Measurements from ENCODE around the gene POLR1E.

Gene POLR1E

DNA sequence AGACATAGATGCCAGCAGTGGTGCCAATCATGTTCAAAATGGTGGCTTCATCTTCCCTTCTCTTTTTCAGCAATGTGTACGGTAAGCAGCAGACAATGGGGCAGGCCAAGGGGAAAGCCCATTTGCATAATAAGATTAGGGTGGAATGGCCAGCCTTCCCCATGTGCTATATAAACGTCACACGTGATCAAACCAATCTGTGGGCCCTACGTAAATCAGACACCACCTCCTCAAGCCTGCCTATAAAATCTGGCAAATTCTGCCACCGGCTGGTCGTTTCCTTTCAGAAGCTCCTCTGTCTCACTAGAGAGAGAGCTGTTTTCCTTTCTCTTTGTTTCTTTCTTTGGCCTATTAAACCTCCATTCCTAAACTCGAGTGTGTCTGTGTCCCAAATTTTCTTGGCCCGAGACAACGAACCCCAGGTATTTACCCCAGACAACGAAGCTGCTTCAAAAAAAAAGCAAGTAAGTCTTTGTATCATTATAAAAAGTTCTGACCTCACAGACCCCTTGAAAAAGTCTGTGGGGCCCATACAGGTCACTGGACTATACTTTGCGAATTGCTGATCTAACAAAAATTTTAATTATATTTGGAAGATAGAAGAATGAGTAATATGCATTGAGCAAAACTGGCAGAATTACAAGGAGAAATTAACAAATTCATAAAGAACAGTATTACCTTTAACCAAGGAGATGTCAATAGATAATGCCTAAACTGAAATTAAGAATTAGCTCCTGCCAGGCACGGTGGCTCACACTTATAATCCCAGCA, 35.7 kb upstream of the POLR1E start:
- H3K27ac ChIP-seq (ENCODE audit: low read length): no peak overlapping the region
- H3K36me3 ChIP-seq (ENCODE audit: control insufficient read depth, low read depth, low read length): peaks cover 4% of the 10 kb centered on the region
- H3K27me3 ChIP-seq (ENCODE audit: control insufficient read depth, insufficient read depth, low read length): no peaks in the 10 kb centered on the region
- no peak overlapping the region for H3K4me3 ChIP-seq (ENCODE audit: low read length)
- no peaks in the 10 kb centered on the region for H3K9me3 ChIP-seq (ENCODE audit: control insufficient read depth, low read depth, low read length)
- H3K9ac ChIP-seq (ENCODE audit: low read length): no peak overlapping the region
- H3K4me1 ChIP-seq (ENCODE audit: control insufficient read depth, low read depth, low read length): no peaks in the 10 kb centered on the region

- Histone ChIP-seq H3K9ac (ENCODE audit: low read length) (no peak overlapping the region), H3K4me3 (ENCODE audit: low read length) (no peak overlapping the region), H3K27me3 (ENCODE audit: control insufficient read depth, insufficient read depth, low read length) (no peaks in the 10 kb centered on the region), H3K36me3 (ENCODE audit: control insufficient read depth, low read depth, low read length) (peaks cover under 1% of the 10 kb centered on the region), H3K4me1 (ENCODE audit: control insufficient read depth, low read depth, low read length) (no peaks in the 10 kb centered on the region), H3K9me3 (ENCODE audit: control insufficient read depth, low read depth, low read length) (no peaks in the 10 kb centered on the region), H3K27ac (ENCODE audit: low read length) (no peak overlapping the region)
Observed at GRCh38 chr9:37451628-37452027, 34.1 kb upstream of the POLR1E start.

DNA sequence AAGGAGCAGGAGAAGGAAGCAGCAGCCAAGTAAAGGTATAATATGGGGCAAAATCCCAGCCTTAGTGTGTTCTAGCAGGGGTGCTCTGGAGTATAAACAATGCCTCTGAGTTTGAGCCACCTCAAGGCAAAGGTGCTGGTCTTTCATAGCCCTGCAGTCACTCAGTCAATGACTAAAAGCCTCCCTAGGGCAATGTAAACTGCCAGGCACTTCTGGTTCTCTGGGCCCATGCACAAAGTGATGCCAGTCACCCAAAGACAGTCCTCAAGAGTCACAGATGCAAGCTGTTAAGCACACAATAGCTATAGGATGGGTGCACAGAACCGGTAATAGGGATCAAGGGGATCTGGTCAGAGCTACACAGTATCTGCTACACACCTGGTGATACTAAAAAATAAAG, 33.1 kb upstream of the POLR1E start:
- H3K27ac ChIP-seq (ENCODE audit: low read length): no peak overlapping the region
- no peaks in the 10 kb centered on the region for H3K27me3 ChIP-seq (ENCODE audit: control insufficient read depth, insufficient read depth, low read length)
- no peak overlapping the region for H3K9ac ChIP-seq (ENCODE audit: low read length)
- no peaks in the 10 kb centered on the region for H3K9me3 ChIP-seq (ENCODE audit: control insufficient read depth, low read depth, low read length)
- H3K4me3 ChIP-seq (ENCODE audit: low read length): no peak overlapping the region
- H3K4me1 ChIP-seq (ENCODE audit: control insufficient read depth, low read depth, low read length): no peaks in the 10 kb centered on the region
- no peaks in the 10 kb centered on the region for H3K36me3 ChIP-seq (ENCODE audit: control insufficient read depth, low read depth, low read length)

- Histone ChIP-seq H3K9me3 (ENCODE audit: control insufficient read depth, low read depth, low read length) (no peaks in the 10 kb centered on the region), H3K9ac (ENCODE audit: low read length) (no peak overlapping the region), H3K4me1 (ENCODE audit: control insufficient read depth, low read depth, low read length) (no peaks in the 10 kb centered on the region), H3K4me3 (ENCODE audit: low read length) (no peak overlapping the region), H3K36me3 (ENCODE audit: control insufficient read depth, low read depth, low read length) (no peaks in the 10 kb centered on the region), H3K27me3 (ENCODE audit: control insufficient read depth, insufficient read depth, low read length) (no peaks in the 10 kb centered on the region), H3K27ac (ENCODE audit: low read length) (no peak overlapping the region)
Observed at GRCh38 chr9:37453827-37454226, 31.9 kb upstream of the POLR1E start.

- H3K36me3 ChIP-seq (ENCODE audit: control insufficient read depth, low read depth, low read length): no peaks in the 10 kb centered on the region
- no peak overlapping the region for H3K9ac ChIP-seq (ENCODE audit: low read length)
- no peak overlapping the region for H3K27ac ChIP-seq (ENCODE audit: low read length)
- H3K4me3 ChIP-seq (ENCODE audit: low read length): no peak overlapping the region
- no peaks in the 10 kb centered on the region for H3K27me3 ChIP-seq (ENCODE audit: control insufficient read depth, insufficient read depth, low read length)
- no peaks in the 10 kb centered on the region for H3K4me1 ChIP-seq (ENCODE audit: control insufficient read depth, low read depth, low read length)
- H3K9me3 ChIP-seq (ENCODE audit: control insufficient read depth, low read depth, low read length): no peaks in the 10 kb centered on the region
Observed at GRCh38 chr9:37454238-37454637, 31.5 kb upstream of the POLR1E start.

- Histone ChIP-seq H3K4me1 (ENCODE audit: control insufficient read depth, low read depth, low read length) (no peaks in the 10 kb centered on the region), H3K36me3 (ENCODE audit: control insufficient read depth, low read depth, low read length) (no peaks in the 10 kb centered on the region), H3K9me3 (ENCODE audit: control insufficient read depth, low read depth, low read length) (no peaks in the 10 kb centered on the region), H3K9ac (ENCODE audit: low read length) (no peak overlapping the region), H3K27ac (ENCODE audit: low read length) (no peak overlapping the region), H3K27me3 (ENCODE audit: control insufficient read depth, insufficient read depth, low read length) (no peaks in the 10 kb centered on the region), H3K4me3 (ENCODE audit: low read length) (no peak overlapping the region)
Observed at GRCh38 chr9:37455884-37456647, 29.7 kb upstream of the POLR1E start.

- no peak overlapping the region for H3K4me3 ChIP-seq (ENCODE audit: low read length)
- H3K9me3 ChIP-seq (ENCODE audit: control insufficient read depth, low read depth, low read length): no peaks in the 10 kb centered on the region
- H3K9ac ChIP-seq (ENCODE audit: low read length): no peak overlapping the region
- H3K36me3 ChIP-seq (ENCODE audit: control insufficient read depth, low read depth, low read length): no peaks in the 10 kb centered on the region
- no peaks in the 10 kb centered on the region for H3K27me3 ChIP-seq (ENCODE audit: control insufficient read depth, insufficient read depth, low read length)
- no peaks in the 10 kb centered on the region for H3K4me1 ChIP-seq (ENCODE audit: control insufficient read depth, low read depth, low read length)
- H3K27ac ChIP-seq (ENCODE audit: low read length): no peak overlapping the region
Observed at GRCh38 chr9:37456817-37457216, 28.9 kb upstream of the POLR1E start.

GRCh38 chr9:37464006-37464405, 21.7 kb upstream of the POLR1E start:
- H3K9ac ChIP-seq (ENCODE audit: low read length): peak overlapping the region; percentile 93
- H3K27ac ChIP-seq (ENCODE audit: low read length): no peak overlapping the region
- H3K4me1 ChIP-seq (ENCODE audit: control insufficient read depth, low read depth, low read length): peaks cover 13% of the 10 kb centered on the region
- no peaks in the 10 kb centered on the region for H3K9me3 ChIP-seq (ENCODE audit: control insufficient read depth, low read depth, low read length)
- no peaks in the 10 kb centered on the region for H3K27me3 ChIP-seq (ENCODE audit: control insufficient read depth, insufficient read depth, low read length)
- no peaks in the 10 kb centered on the region for H3K36me3 ChIP-seq (ENCODE audit: control insufficient read depth, low read depth, low read length)
- peak overlapping the region; percentile 97 for H3K4me3 ChIP-seq (ENCODE audit: low read length)

DNA sequence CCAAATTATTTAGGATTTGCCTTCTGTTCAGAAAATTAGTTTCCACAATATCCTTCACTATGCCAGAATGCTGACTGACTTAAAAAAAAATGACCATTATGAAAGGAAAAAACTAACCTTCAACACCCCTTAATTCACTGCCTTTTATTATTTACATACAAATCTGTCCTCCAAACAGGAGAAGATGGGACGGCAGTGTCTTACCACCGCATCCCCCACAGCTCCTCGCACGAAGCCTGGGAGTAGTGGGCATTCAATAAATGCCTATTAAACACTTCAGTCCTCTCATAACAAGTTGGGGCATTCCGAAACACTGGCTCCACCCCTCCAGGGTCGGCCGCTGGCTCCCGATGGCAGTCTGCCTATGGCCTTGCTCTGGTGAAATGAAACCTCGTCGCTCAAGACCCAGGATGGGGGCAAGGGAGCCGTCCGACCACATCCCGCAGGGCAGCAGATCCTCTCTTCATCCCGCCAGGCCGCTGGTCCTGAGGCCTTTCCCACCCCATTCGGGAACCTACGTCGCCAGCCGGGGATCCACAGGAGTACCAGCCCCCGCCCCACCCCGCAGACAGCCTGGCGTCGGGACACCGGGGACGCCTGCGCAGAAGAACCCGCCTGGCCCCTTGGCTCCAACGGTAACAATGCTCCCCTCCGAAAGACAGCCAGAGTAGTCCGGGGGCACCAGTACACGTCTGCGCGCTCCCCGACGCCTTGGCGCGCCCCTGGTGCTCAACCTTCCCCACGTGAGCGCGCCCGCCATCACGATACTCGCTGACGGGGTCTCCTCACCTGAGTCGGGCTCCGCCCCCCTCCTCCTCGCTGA, 21.1 kb upstream of the POLR1E start:
- Histone ChIP-seq H3K9me3 (ENCODE audit: control insufficient read depth, low read depth, low read length) (no peaks in the 10 kb centered on the region), H3K9ac (ENCODE audit: low read length) (peak overlapping the region; percentile 93), H3K27me3 (ENCODE audit: control insufficient read depth, insufficient read depth, low read length) (no peaks in the 10 kb centered on the region), H3K36me3 (ENCODE audit: control insufficient read depth, low read depth, low read length) (no peaks in the 10 kb centered on the region), H3K4me1 (ENCODE audit: control insufficient read depth, low read depth, low read length) (peaks cover 13% of the 10 kb centered on the region), H3K27ac (ENCODE audit: low read length) (peak overlapping the region; percentile 88), H3K4me3 (ENCODE audit: low read length) (peak overlapping the region; percentile 97)

GRCh38 chr9:37465249-37466036, 20.3 kb upstream of the POLR1E start, which contains the start of gene ZBTB5:
TSS of gene ZBTB5 (minus strand) at chr9:37465450. CDS start at chr9:37442551, 22,899 bp downstream.
- Histone ChIP-seq H3K36me3 (ENCODE audit: control insufficient read depth, low read depth, low read length) (no peaks in the 10 kb centered on the region), H3K4me1 (ENCODE audit: control insufficient read depth, low read depth, low read length) (peaks cover 13% of the 10 kb centered on the region), H3K4me3 (ENCODE audit: low read length) (peak within 1 kb of the TSS; percentile 97), H3K27ac (ENCODE audit: low read length) (peak within 1 kb of the TSS; percentile 98), H3K9ac (ENCODE audit: low read length) (peak within 1 kb of the TSS; percentile 100), H3K27me3 (ENCODE audit: control insufficient read depth, insufficient read depth, low read length) (no peaks in the 10 kb centered on the region), H3K9me3 (ENCODE audit: control insufficient read depth, low read depth, low read length) (no peaks in the 10 kb centered on the region)
